ENCODE measurements around the gene C2CD2. TPM values are rescaled to one million over a fixed set of nuclear protein-coding genes. Genes with fewer than 3 reads are reported as not detected.

C2CD2 gene
- total and polyA plus RNA-seq, 2 of the 8 experiments (the other 6 are each of a cell fraction or from before 2014, with no cell fraction given) = 10.4 to 13.0 TPM

GRCh38 chr21:41992576-41992975 lies 38.8 kb upstream of the C2CD2 start:
- no peak overlapping the region for H2BK5ac ChIP-seq (ENCODE audit: low read depth, low read length)
- no peak overlapping the region for H2AK5ac ChIP-seq (ENCODE audit: low read depth, low read length)
- H3K36me3 ChIP-seq (ENCODE audit: control insufficient read depth in 2 of 4, insufficient read depth in 4 of 4, low read length in 3 of 4) = peaks cover 5 to 56% (median 30%) of the 10 kb centered on the region in 4 experiments; a peak in 7 of 8 replicates
- FAIRE-seq (no peak), DNase-seq (ENCODE audit: low read depth in 1 of 2, low spot score in 2 of 2) (no peak)
- H3K23me2 ChIP-seq (ENCODE audit: low read depth, low read length) = no peaks in the 10 kb centered on the region
- CTCF ChIA-PET (ENCODE audit: partially characterized antibody) = interaction anchor here (1.0 kb wide), 1 partner anchor 13 kb away, joined by 3 read pairs; no protein-coding TSS in a partner anchor
- H3K18ac ChIP-seq (ENCODE audit: extremely low read depth, low read length) = no peak overlapping the region
- H2AFZ ChIP-seq (ENCODE audit: low read length) = no peak overlapping the region
- peaks cover 15 to 18% of the 10 kb centered on the region in 2 experiments for H3K9me3 ChIP-seq (ENCODE audit: insufficient read depth in 2 of 2, low read depth in 1 of 2, low read length in 1 of 2)
- H3K27ac ChIP-seq (ENCODE audit: low read depth, low read length) = no peak overlapping the region
- H3K4ac ChIP-seq (replicated peaks; ENCODE audit: insufficient read length, low read depth, low read length) = no peak overlapping the region
- no peak overlapping the region for H3K9ac ChIP-seq (replicated peaks in 1 of 4; ENCODE audit: extremely low read depth in 1 of 4, low read depth in 3 of 4, low read length in 3 of 4)
- WGBS, 2 experiments (ENCODE audit: extremely low coverage in 1 of 2, insufficient coverage in 1 of 2, insufficient read length in 1 of 2, insufficient replicate concordance in 2 of 2, low coverage in 1 of 2, low lambda C conversion rate in 2 of 2, missing lambda C conversion rate in 1 of 2) = 91% methylated on average over 15 of the region's 15 CpGs; no CpG with 5 or more reads in 1 of the 2 experiments
- H3K4me3 ChIP-seq (ENCODE audit: extremely low read depth in 1 of 4, insufficient read depth in 2 of 4, low read depth in 3 of 4, low read length in 4 of 4) = no peak overlapping the region
- H4K5ac ChIP-seq (ENCODE audit: insufficient read length, low read depth, low read length) = no peak overlapping the region
- no peak overlapping the region for H2BK12ac ChIP-seq (ENCODE audit: low read depth, low read length)
- no peaks in the 10 kb centered on the region; a peak in 1 of 4 replicates for H3K79me2 ChIP-seq (ENCODE audit: control insufficient read depth in 1 of 2, insufficient read depth in 2 of 2, low read length in 2 of 2)
- H3K56ac ChIP-seq (replicated peaks; ENCODE audit: insufficient read length, low read depth, low read length) = no peak overlapping the region
- POLR2A ChIA-PET (ENCODE audit: partially characterized antibody) = no interaction called here
- no peak overlapping the region for H2BK20ac ChIP-seq (ENCODE audit: low read length)
- H3K4me2 ChIP-seq (ENCODE audit: insufficient read depth in 1 of 2, low read depth in 2 of 2, low read length in 2 of 2) = no peak overlapping the region
- H3K14ac ChIP-seq (ENCODE audit: insufficient read length) = no peak overlapping the region
- H4K8ac ChIP-seq (ENCODE audit: extremely low read depth, insufficient read depth, low read length) = no peak overlapping the region
- no peak overlapping the region for H3K23ac ChIP-seq (ENCODE audit: insufficient read length)
- no peaks in the 10 kb centered on the region for H4K20me1 ChIP-seq (replicated peaks in 1 of 2; ENCODE audit: control insufficient read depth in 1 of 2, insufficient read depth in 2 of 2, low read length in 2 of 2)
- no peaks in the 10 kb centered on the region for H3K4me1 ChIP-seq (replicated peaks in 1 of 4; ENCODE audit: control insufficient read depth in 3 of 4, insufficient read depth in 4 of 4, low read length in 3 of 4)
- no peak overlapping the region for H2BK120ac ChIP-seq (replicated peaks; ENCODE audit: low read depth, low read length)
- H3K27me3 ChIP-seq (replicated peaks in 1 of 4; ENCODE audit: control insufficient read depth in 3 of 4, extremely low read depth in 1 of 4, insufficient read depth in 3 of 4, low read length in 3 of 4) = no peaks in the 10 kb centered on the region
- H3K79me1 ChIP-seq (ENCODE audit: low read depth, low read length) = 0 out of 2 replicates have a peak, but pooled peaks cover 2% of the 10 kb centered on the region
- TF ChIP-seq KDM4A (IDR thresholded peaks at IDR 0.05; ENCODE audit: low read depth, low read length, severe bottlenecking) = no peak
- TF ChIP-seq CBX5 (IDR thresholded peaks at IDR 0.05; ENCODE audit: low read depth, low read length) = no peak
- no peak for TF ChIP-seq FOSL1 (IDR thresholded peaks at IDR 0.05; ENCODE audit: insufficient read depth, low read depth, low read length)
- TF ChIP-seq TCF12 (IDR thresholded peaks at IDR 0.05; ENCODE audit: low read depth, low read length) = no peak
- no peak for TF ChIP-seq SRF (IDR thresholded peaks at IDR 0.05; ENCODE audit: low read depth, low read length)
- no peak for TF ChIP-seq ASH2L (IDR thresholded peaks at IDR 0.05; ENCODE audit: low read length)
- TF ChIP-seq YY1 (IDR thresholded peaks at IDR 0.05; ENCODE audit: low read depth, low read length) = no peak
- H4K91ac ChIP-seq (replicated peaks; ENCODE audit: insufficient read length, low read length) = no peak overlapping the region
- no peak overlapping the region for H2BK15ac ChIP-seq (ENCODE audit: low read length)
